Fibroblast of gingiva (primary cell): Measurements from ENCODE around the gene KLHDC8A.
A peak's percentile ranks its signal among the peaks of the same experiment; 100 is the strongest.

Experiments
- DNase-seq: peaks from one replicate; pipeline ENCODE4 v3.0.0-alpha.2; 2011; ENCODE audit warnings: low read depth

KLHDC8A gene

DNA sequence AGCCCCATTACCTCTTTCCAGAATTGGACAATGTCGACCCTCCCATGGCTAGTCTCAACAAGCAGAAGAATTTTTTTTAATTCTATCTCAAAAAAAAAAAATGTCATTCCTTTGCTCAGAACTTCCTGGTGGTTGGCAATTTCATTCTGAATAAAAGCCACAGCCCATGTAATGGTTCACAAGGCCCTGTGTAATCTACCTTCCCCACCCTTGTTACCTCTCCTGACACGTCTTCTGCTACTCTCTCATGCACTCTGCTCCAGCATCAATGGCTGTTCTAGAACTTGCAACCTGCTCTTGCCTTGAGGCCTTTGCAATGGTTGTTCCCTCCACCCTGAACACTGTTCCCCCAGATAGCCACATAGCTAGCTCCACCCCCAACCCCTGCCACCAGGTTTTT, 60.6 kb downstream of the KLHDC8A start:
- no peak for DNase-seq

DNA sequence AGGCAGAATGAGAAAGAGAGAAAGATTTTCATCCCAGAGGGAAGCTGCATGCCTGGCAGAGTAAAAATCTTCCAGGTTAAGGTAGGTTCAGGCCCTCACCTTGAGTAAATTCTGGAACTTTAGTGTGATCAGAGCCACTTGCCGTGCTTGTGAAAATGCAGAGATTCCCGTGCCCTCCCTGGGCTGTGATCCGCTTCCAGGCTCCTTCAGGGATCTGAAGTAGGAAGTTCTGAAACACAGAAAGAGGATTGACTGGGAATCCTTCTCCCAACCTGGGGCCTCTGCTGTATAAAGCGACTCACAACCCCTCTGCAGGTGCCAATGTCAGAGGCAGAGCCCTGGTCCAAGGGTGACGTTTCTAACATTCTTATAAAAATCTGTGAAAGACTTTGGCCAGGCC, 61.8 kb downstream of the KLHDC8A start:
- DNase-seq: no peak

DNA sequence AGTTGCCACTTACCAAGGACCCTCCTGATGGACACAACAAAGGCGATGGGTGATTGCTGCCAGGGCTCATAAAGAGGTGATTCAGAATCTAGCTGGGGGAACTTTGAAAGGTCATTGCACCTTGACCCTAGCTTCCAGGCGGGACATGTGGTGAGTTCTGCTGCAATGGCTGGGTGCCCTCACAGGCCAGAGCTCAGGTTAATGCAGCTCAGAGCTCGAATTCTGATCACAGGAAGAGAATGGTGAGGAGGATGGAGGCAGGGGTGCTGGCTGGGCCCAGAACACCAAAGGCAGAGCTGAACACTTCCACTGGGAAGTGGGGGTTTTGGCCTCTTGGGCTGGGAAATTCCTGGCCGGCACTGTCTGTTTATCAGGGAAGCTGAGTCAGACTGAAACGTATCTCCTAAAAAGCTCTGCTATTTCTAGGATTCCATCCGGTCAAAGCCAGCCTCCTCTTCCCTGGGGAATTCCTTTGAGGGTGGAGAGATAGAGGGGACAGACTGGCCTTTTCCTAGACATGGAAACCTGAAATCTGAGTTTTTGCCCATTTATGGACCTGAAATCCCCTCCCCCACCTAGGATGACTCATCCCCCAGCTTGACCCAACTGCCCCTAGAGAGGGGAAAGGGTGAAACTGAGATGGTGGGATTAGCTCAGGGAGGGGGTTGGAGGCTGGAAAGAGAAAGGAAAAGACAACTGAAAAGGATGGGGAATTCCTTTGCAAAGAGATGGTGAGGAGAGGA, 62.4 kb downstream of the KLHDC8A start:
- DNase-seq: peak; percentile 82

DNA sequence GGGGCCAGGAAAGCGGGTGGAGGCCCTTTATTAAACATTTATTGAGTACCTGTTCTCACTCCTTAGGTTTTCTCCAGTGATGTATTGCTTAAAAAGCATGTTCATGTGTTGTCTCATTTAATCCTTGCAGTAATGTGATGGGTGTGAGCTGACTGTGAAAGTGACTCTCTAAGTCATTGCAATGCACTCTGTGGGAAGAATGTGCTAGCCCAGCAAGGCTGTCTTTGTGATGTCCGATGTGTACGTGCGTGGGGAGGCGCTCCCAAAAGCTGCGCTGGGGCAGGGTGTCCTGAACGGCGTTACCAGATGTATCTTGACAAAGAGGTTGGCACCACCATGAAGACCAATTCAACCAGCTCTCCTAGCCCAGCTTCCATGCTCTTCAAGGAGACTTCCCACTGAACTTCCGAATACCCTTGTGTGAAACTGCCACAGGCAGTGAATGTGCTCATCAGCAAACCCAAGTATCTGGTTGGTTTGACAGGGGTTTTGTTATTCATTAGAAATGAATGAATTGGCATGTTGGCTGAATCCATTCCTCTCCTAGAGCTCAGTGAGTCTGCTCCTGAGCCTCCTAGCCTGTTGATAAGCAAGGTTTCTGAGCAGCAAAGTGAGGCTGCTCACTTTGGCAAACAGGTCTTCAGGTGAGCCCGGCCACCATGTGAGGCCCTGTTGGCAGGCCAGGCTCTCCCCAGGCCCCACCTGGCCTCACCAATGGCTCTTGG, 63.2 kb downstream of the KLHDC8A start:
- no peak for DNase-seq

DNA sequence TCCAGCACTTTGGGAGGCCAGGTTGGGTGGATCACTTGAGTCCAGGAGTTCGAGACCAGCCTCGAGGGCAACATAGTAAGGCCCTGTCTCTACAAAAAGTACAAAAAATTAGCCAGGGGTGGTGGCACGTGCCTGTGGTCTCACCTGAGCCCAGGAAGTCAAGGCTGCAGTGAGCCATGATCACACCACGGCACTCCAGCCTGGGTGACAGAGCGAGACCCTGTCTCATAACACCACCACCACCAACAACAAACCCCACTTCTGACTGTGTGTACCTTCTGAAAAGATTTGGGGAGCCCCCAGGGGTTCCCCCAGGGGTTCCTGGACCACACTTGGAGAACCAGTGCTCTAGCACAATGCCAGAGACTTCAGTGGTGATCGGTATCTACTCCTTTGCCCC, 65.1 kb downstream of the KLHDC8A start:
- no peak for DNase-seq

DNA sequence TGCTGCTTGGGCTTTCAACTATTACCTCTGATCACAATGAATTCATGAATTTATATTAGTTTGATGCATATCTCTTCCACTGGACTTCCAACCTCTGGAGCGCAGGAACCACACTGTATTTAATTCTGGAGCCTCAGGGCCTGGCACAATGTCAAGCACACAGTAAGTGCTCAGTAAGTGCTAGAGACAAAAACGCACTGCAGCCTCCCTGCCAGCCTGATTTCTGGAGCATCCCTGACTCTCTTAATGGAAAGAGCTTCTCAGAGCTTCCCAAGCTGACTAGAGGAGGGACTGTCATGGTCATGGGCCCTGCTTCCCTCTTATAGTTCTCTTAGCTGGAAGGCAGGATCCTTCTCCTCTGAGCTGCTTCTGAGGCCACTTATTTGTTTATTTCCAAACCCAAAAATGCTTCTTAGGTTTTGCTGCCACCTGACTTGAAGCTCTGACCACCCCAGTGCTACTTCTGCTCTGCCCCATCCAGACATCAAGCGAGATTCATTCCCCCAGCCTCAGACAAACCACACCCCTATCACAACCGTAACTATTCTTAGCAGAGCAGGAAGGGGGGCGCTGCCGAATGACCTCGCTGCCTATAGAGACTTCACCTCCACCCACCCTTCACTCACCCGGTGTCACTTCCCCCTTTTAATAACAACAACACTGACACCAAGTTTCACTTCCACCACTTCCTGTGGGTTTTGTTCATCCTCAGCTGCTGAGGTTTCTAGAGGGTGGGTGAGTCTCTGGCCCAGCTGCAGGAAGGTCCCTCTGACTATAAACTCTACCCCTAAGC, 68.8 kb downstream of the KLHDC8A start:
- no peak for DNase-seq

DNA sequence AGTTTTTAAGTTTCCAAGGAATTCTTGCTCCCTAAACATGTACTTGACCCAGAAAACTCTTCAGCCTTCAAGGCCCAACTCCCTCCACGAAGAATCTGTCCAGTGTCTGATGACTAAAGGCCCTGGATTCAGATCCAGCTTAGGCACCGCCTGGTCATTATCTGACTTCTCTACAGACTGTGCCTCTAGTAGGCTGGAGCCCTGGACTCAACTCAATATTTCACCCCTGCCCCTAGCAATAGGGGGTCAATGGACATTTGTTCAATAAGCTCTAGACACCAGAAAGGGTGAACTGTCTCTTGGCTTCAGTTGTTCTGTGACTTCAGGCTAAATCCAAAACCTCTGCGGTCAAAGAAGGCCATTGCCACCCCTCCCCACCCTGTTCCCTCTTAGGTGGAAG, 69.6 kb downstream of the KLHDC8A start:
- no peak for DNase-seq

DNA sequence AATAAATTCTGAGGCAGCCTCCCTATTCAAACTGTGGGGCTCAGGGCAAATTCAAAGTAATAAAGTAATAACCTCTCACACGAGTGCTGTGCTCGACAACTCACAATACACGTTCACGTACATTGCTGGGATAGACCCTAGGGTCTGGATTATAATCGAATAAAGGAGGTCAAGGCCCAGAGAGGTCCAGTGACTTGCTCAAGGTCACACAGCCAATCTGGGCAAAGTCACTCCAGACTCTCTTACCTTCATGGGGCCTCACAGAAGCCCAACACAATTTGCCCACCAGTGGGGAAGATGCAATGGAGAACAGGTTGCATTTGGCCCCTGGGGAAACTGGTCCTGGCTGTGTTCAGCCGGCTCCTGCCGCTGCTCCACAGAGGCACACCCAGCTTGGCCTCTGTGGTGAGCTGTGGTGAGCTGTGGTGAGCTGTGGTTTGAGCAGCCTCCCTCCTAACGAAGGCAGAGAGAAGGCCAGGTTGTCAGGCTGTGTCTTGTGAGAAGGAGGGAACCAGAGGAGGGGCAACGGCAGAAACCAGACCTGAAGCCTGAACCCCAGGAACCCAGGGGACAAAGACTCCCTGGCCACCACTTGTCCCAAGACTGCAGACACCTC, 70.3 kb downstream of the KLHDC8A start:
- DNase-seq: no peak
